A549 (cell line): ENCODE data around the gene TMEM40.

Source experiments
- CBX8 ChIP-seq: fragments of 200-600 bp; sonication (generic); IDR thresholded peaks from 2 replicates; pipeline ENCODE4 v1.6.1; 2016
- EP300 ChIP-seq, 2 experiments: fragments of >200 bp; sonication (Bioruptor Twin); formaldehyde crosslinking; IDR thresholded peaks; 2 replicates in 1 of 2; 3 replicates in 1 of 2; pipeline ENCODE4 v1.6.1; 2016 to 2017
- HEYL ChIP-seq: fragments of 250-450 bp; sonication (Bioruptor Pico); IDR thresholded peaks from 2 replicates; pipeline ENCODE4 v1.8.0; 2021; ENCODE audit warnings: mild to moderate bottlenecking, moderate library complexity
- MAFK ChIP-seq: fragments of 450-650 bp; IDR thresholded peaks from 2 replicates; pipeline ENCODE4 v1.6.1; 2014; ENCODE audit not compliant: partially characterized antibody
- NR3C1 ChIP-seq: fragments of >200 bp; sonication (Bioruptor Twin); formaldehyde crosslinking; IDR thresholded peaks from 3 replicates; pipeline ENCODE4 v1.6.1; 2017
- RCOR1 ChIP-seq: fragments of 150-350 bp; IDR thresholded peaks from 2 replicates; pipeline ENCODE4 v1.6.1; 2014; ENCODE audit warnings: antibody characterized with exemption, low read length, low read depth
- TF ChIP-seq, protein P1 (sequence below): fragments of >200 bp; sonication (Bioruptor Twin); formaldehyde crosslinking; IDR thresholded peaks from 3 replicates; pipeline ENCODE4 v1.5.1; 2016
- TF ChIP-seq, protein P2 (sequence below): fragments of 200-600 bp; sonication (generic); IDR thresholded peaks from 2 replicates; pipeline ENCODE4 v1.6.1; 2016; ENCODE audit warnings: antibody characterized with exemption, mild to moderate bottlenecking, moderate library complexity
- TF ChIP-seq, protein P3 (sequence below): fragments of 150-350 bp; IDR thresholded peaks from 2 replicates; pipeline ENCODE4 v1.6.1; 2014; ENCODE audit warnings: low read depth, mild to moderate bottlenecking, low read length

DNA sequence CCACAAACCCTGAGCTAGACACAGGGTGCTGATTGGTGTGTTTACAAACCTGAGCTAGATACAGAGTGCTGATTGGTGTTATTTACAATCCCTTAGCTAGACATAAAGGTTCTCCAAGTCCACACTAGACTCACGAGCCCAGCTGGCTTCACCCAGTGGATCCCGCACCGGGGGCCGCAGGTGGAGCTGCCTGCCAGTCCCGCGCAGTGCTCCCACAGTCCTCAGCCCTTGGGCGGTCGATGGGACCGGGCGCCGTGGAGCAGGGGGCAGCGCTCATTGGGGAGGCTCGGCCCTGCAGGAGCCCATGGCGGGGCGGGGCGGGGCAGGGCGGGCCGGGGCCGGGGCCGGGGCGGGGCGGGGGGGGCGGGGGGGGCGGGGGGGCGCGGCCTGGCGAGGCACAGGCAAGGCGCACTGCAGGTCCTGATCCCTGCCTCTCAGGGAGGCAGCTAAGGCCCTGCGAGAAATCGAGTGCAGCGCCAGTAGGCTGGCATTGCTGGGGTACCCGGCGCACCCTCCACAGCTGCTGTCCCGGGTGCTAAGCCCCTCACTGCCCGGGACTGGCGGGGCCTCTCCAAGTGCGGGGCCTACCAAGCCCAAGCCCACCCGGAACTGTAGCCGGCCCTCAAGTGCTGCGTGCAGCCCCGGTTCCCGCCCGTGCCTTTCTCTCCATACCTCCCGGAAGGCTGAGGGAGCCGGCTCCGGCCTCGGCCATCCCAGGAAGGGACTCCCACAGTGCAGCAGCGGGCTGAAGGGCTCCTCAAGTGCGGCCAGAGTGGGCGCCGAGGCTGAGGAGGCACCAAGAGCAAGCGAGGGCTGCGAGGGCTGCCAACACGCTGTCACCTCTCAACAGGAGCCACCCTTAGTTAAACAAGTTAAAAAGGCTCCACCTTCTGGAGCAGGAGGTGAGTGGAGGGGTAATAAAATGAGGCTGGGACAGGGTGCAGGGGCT is 9.8 kb upstream of the TMEM40 start:
- TF ChIP-seq, protein P1, sequence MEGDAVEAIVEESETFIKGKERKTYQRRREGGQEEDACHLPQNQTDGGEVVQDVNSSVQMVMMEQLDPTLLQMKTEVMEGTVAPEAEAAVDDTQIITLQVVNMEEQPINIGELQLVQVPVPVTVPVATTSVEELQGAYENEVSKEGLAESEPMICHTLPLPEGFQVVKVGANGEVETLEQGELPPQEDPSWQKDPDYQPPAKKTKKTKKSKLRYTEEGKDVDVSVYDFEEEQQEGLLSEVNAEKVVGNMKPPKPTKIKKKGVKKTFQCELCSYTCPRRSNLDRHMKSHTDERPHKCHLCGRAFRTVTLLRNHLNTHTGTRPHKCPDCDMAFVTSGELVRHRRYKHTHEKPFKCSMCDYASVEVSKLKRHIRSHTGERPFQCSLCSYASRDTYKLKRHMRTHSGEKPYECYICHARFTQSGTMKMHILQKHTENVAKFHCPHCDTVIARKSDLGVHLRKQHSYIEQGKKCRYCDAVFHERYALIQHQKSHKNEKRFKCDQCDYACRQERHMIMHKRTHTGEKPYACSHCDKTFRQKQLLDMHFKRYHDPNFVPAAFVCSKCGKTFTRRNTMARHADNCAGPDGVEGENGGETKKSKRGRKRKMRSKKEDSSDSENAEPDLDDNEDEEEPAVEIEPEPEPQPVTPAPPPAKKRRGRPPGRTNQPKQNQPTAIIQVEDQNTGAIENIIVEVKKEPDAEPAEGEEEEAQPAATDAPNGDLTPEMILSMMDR: no peak
- TF ChIP-seq MAFK (no peak), NR3C1 (no peak), CBX8 (no peak), EP300 (IDR thresholded peaks at IDR 0.05) (no peak), HEYL (CRISPR knock-in tag) (no peak), RCOR1 (no peak)
- TF ChIP-seq, protein P2, sequence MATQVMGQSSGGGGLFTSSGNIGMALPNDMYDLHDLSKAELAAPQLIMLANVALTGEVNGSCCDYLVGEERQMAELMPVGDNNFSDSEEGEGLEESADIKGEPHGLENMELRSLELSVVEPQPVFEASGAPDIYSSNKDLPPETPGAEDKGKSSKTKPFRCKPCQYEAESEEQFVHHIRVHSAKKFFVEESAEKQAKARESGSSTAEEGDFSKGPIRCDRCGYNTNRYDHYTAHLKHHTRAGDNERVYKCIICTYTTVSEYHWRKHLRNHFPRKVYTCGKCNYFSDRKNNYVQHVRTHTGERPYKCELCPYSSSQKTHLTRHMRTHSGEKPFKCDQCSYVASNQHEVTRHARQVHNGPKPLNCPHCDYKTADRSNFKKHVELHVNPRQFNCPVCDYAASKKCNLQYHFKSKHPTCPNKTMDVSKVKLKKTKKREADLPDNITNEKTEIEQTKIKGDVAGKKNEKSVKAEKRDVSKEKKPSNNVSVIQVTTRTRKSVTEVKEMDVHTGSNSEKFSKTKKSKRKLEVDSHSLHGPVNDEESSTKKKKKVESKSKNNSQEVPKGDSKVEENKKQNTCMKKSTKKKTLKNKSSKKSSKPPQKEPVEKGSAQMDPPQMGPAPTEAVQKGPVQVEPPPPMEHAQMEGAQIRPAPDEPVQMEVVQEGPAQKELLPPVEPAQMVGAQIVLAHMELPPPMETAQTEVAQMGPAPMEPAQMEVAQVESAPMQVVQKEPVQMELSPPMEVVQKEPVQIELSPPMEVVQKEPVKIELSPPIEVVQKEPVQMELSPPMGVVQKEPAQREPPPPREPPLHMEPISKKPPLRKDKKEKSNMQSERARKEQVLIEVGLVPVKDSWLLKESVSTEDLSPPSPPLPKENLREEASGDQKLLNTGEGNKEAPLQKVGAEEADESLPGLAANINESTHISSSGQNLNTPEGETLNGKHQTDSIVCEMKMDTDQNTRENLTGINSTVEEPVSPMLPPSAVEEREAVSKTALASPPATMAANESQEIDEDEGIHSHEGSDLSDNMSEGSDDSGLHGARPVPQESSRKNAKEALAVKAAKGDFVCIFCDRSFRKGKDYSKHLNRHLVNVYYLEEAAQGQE: no peak
- TF ChIP-seq, protein P3, sequence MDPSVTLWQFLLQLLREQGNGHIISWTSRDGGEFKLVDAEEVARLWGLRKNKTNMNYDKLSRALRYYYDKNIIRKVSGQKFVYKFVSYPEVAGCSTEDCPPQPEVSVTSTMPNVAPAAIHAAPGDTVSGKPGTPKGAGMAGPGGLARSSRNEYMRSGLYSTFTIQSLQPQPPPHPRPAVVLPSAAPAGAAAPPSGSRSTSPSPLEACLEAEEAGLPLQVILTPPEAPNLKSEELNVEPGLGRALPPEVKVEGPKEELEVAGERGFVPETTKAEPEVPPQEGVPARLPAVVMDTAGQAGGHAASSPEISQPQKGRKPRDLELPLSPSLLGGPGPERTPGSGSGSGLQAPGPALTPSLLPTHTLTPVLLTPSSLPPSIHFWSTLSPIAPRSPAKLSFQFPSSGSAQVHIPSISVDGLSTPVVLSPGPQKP: no peak
